ENCODE measurements around the gene ZNF469.

Gene ZNF469

DNA sequence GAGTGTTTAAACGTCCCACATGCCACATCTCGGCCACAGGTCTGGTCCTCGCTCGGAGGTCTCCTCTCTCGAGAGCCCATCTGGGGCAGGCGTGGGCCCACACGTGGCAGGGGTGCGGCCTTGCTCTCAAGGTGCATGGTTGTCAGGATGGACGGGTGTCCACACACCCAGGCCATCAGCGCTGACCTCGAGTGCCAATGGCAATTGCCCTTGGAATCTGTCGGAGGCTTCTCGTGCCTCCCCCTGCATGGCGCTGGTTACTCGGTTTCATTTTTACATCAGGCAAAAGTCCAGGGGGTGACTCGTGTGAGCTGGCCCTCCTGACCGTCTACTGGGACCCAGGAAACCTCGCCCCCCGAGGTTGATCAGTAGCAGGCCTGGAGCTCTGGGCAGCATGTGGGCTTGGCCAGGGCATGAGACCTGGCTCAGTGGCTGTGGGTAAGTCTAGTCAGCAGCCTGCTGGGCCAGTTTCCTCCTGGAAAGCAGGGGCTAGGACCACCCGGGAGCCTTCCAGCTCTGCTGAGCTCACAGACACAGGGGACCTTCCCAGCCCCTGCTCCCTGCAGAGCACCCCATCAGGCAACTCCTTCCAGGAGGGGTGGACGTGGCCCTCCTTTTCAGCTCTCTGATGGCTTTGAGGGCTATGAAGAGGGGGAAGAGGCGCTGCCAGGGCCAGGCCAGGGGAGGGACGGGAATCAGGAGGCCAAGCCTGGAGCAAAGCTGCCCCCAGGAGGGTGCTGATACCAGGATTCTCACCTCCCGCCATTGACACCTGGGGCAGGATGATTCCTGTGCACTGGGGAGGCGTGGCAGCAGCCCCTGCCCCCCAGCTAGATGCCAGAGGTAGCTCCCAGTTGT lies 3.7 kb upstream of the ZNF469 start:
- DNase-seq (ENCODE audit: low spot score) = no peak

DNA sequence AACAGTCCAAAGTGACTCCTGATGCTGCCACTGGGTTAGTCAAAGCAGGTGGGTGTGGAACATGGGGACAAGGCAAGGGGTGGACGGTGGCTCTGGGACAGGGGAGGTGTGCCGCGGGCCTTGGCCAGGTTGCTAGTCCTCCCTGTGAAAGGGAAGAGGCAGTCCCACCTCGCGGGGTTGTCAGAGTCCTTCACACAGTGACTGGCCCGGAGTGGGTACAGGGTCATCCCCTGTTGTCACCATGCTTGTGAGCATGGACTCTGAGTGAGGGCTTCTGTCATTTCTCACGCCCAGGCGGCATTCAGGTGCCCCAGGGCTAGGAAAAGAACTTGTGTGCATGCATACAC lies 3.1 kb upstream of the ZNF469 start:
- DNase-seq (ENCODE audit: low spot score) = no peak

DNA sequence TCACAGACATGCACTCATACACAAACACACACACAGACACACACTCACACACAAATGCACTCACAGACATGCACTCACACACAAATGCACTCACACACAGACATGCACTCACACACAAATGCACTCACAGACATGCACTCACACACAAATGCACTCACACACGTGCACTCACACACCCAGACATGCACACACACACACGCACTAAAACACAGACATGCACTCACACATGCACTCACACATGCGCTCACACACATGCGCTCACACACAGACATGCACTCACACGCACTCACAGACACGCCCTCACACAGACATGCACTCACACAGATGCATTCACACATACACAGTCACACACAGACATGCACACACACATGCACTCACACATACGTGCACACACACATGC lies 2.7 kb upstream of the ZNF469 start:
- DNase-seq (ENCODE audit: low spot score) = no peak

DNA sequence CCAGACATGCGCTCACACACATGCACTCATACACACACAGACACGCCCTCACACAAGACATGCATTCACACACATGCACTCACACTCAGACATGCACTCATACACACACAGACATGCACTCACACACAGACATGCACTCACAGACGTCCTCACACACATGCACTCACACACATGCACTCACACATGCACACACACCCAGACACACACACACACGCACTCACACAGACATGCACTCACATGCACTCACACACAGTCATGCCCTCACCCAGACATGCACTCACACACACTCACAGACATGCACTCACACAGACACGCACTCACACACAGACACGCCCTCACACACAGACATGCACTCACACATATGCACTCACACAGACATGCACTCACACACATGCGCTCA lies 2.1 kb upstream of the ZNF469 start:
- DNase-seq (ENCODE audit: low spot score) = no peak

DNA sequence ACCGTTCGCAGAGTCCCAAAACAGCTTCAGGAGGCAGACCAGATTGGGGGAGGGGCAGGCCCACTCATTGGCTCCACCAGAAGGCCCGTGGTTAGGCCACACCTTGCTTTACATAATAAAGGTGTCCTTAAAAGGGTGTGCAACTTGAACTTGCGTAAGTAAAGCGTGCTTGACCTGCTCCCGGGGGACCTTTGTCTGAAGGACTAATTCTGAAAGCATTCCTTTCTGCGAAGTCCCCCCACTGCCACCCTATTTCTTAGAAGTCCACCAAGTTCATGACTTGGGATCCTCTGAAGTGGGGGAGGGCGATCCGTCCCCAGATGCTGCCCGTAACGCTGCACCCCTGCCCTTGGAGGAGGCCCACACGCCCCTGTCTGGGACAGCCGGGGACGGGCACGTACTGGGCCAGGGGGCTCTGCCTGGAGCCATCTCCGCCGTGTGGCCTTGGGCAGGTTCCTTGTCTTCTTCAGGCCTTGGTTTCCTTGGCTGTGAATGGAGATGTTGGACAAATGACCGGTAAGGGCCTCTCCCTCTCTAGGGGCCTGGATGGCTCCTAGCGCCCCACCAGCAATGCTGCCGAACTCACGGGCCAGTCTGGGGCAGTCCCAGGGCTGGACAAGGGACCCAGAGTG lies 823 bp upstream of the ZNF469 start:
- no peak for DNase-seq (ENCODE audit: low spot score)

DNA sequence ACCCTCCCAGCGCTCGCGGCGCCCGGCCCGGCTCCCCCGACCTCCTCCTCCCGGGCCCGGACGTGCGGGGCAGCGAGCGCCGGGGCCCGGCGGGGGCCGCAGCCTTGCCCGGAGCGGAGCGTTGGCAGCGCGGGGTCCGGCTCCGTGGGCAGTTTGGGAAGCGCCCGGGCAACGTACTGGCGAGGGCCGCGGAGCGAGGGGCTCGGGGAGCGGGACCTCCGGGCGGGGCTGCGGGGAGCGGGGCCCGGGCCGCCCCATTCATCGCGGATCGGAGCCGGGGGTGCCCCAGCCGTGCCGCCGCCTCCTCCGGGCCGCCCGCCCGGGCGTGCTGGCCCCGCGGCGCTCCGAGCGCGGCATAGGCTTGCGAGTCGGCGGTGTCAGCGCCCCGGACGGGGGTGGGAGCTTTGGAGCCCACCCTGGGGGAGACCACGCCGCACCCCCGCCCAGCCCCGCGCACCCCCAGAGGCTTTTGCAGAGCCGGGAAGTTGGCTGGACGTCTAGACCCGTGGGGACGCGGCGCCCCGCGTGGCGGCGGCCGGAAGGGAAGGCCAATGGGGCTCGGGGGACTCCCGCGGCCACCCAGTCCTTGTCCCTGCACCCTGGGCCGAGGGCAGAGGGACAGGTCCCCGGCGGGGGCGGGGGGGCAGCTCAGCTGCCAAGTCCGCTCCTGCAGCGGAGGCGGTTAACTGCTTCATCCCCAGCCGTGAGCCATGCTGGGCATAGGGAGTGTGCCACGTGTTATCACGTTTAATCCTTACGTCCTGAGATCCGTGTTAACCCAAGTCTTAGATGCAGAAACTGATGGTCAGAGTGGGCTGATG lies 852 bp downstream of the ZNF469 start:
- DNase-seq (ENCODE audit: low spot score) = no peak

DNA sequence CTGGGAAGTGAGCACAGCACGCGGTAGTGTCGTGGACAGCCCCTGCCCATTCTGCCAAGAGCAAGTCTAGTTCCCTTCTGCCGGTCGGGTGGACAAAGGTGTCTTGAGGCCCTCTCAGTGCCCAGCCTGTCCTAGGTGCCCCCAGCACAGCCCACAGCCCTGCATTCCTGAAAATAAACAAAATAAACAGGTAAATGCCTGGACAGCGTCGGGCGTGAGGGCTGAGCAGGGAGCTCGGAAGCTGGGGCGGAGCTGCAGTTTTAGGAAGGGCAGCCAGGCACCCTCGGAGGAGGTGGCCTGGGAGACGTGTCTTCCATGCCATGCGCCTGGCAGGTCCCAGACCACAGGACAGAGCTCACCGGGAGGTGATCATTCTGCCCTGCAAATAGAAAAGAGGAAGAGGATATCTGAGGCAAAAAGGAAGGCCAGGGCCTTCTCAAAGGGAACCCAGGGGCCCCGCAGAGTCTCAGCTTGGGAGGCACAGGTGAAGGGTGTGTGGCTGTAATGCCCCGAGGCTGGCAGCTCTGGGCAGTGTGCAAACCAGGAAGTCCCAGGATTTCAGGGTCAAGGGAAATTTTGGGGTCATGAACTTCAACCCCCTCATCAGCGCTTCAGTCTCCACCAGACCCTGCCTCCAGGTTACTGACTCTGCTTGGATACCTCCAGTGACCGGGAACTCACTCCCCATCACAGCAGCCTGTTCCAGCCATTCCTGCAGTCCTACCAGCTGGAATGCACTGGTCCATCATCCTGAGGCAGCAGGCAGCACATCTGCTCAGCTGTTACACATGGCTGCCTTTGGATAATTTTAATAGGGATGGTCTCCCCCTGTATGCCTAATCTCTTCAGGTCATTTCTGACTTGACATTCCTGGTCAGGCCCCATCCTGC lies 1.7 kb downstream of the ZNF469 start:
- no peak for DNase-seq (ENCODE audit: low spot score)

DNA sequence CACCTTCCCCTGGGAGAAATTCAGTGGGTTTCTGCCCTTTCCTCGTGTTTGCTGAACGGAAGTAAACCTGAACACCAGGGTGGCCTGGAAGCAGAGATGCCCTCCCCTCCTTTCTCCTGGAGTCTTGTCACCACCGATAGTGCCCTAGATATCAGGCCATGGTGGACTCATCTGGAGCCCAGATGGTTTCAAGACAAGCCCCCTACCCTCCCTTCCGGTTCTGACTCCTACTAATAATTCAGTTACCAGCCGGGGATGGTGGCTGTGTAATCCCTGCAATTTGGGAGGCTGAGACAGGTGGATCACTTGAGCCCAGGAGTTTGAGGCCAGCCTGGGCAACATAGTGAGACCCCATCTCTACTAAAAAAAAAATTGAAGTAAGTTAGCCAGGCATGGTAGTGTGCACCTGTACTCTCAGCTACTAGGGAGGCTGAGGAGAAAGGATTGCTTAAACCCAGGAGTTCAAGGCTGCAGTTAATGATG lies 2.4 kb downstream of the ZNF469 start:
- DNase-seq (ENCODE audit: low spot score) = no peak

DNA sequence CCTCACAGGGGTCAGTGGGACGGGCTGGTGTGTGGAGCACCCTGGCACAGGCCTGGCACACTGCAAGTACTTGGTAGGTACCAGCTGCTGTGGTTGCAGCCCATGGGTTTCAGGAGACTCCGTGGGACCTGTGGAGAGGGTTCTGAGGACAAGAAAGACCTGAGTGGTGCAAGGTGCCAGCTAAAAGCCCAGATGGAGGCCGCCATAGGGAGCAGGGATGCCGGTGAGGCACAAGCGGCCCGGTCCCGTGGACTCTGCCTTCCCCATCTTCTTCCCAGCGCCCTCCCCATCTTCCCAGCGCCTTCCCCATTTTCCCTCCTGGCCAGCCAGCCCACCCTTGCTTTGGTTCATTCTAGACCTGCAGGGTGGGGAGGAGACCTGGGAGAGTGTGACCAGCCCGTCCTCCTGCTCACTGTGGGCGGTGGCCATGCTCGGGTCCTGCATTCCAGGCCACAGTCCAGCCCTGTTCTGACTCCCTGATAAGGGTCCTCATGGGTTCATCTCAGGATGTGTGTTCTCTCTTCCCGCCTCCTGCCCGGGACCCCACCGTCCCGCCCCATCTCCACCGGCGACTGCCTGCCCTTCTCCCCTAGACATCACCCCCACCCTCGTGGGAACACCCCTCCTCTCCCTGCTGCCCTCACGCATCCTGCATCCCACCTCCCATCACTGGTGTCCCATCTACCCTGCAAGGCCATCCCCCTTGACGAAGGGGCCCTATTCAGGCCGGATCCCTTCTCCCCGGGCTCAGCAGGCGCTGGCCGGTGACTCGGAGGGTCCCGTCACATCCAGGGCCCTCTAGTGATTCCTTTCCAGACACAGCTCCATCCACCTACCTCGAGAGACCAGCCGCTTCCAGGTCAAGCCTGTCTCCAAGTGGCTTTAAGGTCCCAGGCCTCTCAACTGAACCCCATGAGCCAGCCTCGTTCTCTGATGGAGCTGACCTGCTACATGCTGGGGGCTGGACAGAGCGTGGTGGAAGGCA lies 3.4 kb downstream of the ZNF469 start:
- no peak for DNase-seq (ENCODE audit: low spot score)

DNA sequence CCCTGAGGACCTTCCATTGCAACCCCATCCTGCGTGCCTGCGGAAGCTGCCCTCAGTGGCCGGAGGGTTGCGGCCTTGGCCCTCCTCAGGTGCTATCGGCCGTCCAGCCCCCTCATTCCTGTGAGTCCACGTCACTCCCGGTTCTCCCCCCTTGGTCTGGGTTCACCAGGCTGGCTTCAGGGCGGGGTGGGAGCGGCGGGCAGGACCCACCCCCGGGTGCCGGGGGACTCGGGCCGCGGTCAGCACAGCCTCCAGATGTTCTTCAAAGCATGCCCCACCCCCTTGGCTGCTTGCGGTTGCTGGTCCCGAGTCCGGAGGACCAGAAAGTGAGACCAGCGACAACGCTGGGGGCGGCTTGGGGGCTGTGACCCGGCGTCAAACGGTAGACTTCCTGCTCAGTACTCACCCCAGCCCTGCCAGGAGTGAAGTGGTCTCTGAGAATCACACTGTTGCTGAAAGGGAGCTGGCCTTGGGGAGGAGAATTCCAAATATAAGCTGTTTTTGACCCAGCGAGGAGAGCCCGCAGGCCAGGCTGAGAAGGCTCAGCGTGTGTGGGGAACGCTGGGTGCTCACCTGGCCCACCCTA lies 4.5 kb downstream of the ZNF469 start:
- DNase-seq (ENCODE audit: low spot score) = no peak

DNA sequence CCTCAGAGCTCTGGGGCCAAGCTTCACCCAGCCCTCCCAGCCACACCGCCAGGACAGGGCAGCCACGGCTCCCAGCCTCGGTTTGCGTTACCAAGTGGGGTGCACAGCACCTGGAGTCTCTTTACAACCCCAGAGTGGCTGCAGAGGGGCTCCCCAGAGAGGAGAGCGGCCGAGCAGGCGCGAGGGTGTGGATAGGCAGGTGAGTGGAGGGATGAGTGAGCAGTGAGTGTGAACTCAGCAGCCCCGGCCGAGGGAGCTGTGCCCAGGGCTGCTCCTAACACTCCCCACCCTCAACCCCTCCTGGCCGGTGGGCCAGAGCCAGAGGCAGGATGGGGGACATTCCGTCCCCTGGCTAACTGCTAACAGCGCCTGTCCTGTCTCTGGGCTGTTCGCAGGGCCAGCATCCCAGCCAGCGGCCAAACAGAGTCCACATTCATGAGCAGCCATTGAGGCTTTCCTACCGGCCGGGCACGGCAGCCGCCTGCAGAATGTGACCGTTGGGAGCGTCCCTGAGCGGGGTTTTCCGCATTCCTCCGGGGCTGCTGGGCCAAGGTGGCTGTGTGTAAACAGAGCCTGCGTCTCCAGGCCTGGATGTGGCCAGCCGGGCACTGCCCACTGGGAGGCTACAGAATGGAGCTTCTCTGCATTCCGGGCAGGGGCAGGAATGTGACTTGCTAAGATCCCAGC lies 5.3 kb downstream of the ZNF469 start:
- DNase-seq (ENCODE audit: low spot score) = no peak

DNA sequence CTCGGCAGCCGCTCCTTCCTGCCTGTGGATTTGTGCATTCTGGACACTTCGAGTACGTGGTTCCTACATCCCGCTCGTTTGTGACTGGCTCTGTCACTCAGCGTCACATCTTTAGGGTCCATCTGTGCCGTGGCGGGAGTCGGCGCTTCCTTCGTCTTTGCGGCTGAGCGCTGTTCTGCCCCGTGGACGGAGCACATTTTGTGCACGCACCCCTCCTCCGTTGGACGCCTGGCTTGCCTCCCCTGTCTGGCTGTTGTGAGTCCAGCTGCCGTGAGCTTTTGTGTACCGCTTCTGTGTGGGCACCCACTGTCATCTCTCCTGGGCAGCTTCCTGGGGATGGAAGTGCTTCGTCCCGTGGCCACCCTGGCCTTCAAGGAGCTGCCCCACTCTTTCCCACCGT lies 6.4 kb downstream of the ZNF469 start:
- DNase-seq (ENCODE audit: low spot score) = no peak

DNA sequence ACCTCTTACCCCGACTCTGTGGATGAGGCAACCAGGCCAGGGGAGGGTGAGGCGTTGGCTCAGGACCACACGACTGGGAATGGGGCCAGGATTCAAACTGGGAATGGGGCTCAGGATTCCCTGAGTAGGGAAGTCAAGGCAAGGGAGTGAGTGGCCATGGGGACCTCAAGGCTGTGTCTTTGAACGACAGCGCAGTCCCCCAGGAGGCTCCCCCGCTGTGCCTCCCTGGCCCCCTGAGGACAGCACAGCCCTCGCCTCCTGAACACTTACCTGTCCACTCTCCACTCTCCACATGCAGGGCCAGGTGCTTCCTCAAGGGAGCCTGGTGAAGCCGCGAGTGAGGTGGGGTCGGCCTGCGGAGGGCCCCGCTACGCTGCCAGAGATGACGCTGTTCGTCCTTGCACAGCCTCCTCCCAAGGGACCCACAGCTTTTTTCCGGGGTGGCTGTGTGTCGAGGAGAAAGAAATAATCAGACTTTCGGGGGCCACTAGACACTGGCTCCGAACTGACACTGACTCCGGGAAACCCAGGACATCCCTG lies 6.9 kb downstream of the ZNF469 start:
- no peak for DNase-seq (ENCODE audit: low spot score)

DNA sequence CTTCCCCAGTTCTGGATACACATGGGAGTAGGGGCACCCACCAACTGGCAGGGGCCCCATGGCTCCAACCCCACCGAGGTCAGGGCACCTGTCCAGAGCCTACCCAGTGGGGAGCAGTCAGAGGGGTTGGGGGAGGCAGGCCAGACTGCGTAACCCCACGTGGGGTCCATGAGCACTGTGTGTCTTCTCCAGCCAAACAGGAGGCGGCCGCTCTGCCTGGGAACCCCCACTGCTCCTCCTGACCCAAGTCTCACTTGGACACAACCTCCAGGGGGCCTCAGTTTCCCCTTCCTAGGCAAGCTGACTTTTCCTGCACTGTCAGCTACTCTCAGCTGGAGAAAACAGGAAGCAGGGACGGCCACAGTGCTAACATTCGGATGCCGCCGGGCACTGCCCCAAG lies 7.5 kb downstream of the ZNF469 start:
- no peak for DNase-seq (ENCODE audit: low spot score)

DNA sequence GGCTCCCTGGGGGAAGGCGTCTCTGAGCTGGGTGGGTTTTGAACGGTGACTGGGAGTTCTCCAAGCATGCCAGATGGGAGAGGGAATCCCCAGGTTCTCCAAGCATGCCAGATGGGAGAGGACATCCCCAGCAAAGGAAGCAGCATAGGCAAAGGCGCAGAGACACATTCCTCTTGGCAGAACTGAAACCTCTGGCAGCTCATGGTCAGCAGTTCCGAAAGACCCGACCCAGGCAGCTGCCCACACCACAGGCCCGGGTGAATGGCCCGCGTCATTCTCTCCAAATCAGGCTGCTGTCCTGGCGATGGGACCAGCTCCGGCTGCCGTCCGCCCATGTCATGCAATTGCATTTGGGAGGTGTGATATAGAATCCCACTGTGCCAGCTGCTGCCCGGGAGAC lies 8.0 kb downstream of the ZNF469 start:
- no peak for DNase-seq (ENCODE audit: low spot score)

DNA sequence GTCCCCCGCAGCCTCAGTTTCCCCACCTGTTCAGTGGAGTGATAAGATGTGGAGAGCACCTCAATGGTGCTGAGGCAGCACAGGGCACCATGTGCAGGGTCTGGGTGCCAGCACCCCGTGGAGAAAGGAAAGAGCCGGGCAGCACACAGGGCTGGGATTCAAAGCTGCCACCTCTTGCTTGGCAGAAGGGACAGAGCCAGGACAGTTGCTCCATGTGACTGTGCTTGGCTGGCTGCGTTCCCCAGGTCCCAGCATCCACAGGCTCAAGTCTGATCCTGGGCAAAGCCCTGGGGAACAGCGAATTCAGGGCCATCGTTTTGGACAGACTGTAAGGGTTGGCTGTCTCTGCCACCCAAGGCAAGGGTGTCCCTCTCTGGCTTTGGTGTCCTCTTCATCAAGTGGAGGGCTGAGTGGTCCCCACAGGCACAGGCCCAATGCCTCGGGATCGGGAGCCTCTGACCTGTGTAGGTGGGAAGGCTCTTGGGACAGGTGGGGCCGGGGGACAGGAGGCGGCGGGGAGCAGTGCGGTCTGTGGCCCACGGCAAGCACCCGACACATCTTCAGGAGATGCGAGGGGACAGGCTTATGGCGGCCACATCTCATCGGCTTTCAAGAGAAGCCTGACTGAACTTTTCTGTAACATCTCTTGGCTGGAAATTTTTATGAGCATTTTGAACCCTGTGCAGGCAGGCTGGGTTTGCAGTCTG lies 8.5 kb downstream of the ZNF469 start:
- DNase-seq (ENCODE audit: low spot score) = no peak

DNA sequence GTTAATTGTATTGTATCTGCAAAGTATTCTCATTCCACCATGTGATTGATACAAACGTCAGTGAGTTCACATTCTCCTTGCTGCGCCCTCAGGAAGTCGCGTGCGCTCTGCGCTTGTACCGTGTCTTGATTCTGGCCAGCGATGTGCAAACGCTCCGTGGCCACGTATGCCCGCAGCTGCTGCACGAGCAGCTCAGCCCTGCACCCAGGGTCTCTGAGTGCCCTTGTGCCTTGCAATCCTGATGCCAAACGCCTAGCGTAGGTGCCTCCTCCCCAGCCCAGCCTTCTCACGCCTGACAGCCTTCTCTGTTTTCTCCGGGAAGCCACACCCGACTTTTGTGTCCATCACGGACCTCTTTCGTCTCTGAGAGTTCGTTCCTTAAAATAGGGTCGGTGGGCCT lies 9.4 kb downstream of the ZNF469 start:
- DNase-seq (ENCODE audit: low spot score) = no peak

DNA sequence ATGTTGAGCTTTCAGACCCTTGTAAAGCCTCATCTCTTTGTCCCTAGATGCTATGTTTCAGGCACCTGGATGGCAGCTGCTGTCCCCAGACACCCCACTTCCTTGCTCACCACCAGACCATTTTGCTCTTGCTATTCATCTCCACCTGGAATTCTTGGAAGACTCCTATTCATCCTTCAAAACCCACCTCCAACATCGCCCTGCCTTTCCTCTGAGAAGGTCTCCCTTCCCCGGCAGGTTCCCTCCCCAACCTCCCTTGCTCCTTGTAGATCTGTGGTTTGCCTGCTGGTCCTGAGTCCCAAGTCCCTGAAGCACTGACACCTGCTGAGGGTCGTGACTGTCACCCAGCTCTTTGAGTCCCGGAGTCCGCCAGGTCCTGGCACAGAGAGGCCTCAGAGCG lies 9.9 kb downstream of the ZNF469 start:
- DNase-seq (ENCODE audit: low spot score) = no peak

DNA sequence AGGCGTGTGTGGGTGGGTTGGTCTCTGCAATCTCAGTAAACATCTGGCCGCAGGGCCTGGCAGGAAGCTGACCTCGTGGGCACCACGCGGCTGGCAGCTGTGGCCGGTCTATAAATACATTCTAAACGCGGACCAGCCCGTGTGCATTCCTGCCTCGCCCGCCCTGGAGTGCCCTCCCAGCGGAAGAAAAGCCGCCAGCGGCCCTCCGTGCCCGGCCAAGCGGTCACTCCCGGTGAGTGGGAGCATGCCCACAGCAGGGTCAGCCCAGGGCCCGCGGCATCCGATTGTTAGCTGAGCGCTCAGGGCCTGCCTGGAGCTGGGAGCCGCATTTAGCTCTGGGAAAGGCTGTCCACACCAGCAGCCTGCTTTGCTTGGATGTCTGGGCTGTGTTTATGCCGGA lies 10.3 kb downstream of the ZNF469 start:
- DNase-seq (ENCODE audit: low spot score) = no peak

Data from NAMALWA (cell line).